GM19351 (cell line): Measurements from ENCODE around the gene SULT1A2.
"Not testable (repeated sequence)": the region's sequence is repeated elsewhere in the genome, so short reads cannot be mapped to it uniquely, and the experiment has no call there.

Source experiments
- ATAC-seq: cut with Tn5 transposase; IDR thresholded peaks from one replicate; pipeline ENCODE4 v1.9.1; 2021; ENCODE audit warnings: mild to moderate bottlenecking, moderate library complexity; ENCODE audit not compliant: unreplicated experiment

Gene SULT1A2

DNA sequence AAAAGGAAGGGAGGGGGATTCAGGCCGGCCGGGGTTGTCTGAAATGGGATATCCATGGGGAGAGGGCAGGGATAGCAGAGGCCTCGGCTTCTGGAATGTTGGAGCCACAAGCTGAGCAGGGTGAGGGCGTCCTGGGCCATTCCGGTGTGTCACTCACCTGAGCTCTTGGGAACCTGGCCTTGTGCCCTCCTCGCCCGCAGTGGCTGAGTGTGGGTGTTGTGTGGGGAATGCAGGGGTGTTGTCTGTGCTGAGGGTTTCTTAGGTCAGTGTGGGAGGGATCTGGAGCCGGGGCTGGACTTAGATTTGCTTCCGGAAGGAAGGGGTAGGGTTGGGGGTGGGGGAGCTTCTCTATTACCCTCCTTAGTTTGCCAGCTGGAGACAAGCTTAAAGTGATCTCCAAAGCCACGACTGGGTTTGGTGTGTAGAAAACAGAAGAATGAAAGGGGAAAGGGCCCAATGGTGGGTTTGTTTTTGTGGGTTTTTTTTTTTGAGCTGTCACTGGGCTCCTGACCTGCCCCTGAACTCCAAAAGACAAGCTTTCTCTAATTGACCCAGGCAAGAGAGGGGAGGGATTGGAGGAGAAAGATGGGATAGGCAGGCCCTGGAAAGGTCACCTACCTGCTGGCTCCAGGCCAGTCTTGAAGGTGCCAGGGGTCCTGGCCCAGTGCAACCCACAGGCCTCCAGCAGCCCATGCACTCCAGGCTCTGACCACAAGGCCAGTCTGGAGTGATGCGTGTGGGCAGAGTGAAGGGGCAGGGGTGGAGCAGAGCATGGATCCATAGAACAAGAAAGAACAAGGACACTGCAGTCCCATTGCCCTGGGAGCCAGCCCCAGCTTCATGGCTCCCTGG lies at the start of gene SULT1A2:
Gene SULT1A2, minus strand, starts transcription at position 211 of the 852 bp plus-strand sequence. CDS start 1,120 bp downstream, outside the sequence.
- ATAC-seq = no peak

DNA sequence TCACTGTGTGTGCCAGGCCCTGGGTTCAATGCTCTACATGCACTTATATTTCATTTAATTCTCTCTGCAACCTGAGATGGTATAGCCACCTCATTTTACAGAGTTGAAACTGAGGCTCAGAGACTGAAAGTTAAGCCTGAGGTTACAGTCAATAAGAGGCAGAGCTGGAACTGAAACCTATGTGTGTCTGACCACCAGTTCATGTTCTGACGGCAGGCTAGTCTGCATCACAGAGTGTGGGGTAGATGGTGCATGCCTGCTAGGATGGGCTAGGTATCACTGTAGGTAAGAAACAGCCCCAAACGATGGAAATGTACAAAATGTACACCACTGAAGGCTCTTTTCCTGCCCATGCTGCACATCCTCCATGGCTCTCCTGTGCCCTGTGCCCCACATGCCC lies 43.1 kb upstream of the SULT1A2 start:
- not testable (repeated sequence) for ATAC-seq

DNA sequence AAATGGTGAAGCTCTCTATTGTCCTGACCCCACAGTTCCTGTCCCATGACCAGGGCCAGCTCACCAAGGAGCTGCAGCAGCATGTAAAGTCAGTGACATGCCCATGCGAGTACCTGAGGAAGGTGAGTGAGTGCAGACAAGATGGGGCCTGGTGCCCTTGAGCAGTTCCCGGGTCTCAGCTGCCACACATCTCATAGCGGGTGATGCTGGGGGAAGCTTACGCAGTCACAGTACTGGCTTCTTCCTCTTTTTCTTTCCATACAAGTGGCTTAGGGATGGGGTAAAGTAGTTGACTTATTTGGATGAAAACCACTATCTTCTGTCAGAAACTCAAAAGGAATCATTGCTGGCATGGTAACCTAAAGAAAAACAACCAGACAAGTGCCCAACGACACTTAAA lies 41.5 kb upstream of the SULT1A2 start:
- not testable (repeated sequence) for ATAC-seq

DNA sequence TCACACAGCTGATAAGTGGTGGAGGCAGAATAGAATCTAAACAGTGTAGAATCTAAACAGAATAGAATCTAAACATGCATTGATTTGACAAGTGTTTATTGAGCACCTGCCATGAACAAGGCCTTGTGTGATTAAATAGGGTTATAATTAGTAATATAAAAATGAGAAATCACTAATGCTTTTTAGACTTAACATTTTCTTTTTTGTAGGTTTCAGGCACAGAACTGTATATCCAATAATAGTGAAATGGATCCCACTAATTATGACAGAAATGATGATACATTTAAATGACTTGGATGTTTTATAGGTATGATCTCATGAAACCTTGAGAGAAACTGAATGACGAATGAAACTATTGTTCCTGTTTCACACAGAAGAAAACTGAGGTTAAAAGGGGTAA lies 40.9 kb upstream of the SULT1A2 start, which contains the start of gene NPIPB8:
Gene NPIPB8, plus strand, starts transcription at position 301 of the 400 bp plus-strand sequence. CDS start 296 bp downstream, outside the sequence.
- not testable (repeated sequence) for ATAC-seq

DNA sequence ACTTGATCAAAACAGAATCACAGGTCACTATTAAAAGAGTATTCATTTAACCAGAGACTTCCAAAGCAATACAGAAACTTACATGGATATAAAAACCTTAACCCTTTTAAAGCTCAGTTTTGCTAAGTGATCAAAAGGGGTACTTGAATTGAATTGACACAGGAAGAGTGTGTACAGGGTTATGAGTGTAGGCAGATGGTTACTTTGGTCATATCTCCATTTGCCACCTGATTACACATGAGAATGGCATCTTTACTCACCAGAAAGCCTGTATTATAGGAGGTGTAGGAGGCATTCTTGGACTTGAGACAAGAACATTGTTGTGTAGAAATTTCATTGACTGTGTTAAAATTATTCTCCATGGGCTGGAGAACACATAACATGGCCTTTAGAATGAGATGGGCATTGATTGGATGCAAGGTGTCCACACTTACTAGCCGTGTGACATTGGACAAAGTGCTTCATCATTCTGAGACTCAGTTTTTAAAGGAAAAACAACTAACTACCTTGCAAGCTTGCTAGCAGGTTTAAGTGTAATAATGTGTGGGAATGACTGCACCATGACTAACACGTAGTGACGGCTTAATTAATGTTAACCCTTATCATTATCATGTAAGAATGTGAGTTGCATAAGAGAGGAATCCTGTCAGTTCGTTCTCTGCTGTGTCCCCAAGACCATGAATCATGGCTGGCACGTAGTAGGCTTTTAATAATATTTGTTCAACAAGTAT lies 39.4 kb upstream of the SULT1A2 start:
- not testable (repeated sequence) for ATAC-seq

DNA sequence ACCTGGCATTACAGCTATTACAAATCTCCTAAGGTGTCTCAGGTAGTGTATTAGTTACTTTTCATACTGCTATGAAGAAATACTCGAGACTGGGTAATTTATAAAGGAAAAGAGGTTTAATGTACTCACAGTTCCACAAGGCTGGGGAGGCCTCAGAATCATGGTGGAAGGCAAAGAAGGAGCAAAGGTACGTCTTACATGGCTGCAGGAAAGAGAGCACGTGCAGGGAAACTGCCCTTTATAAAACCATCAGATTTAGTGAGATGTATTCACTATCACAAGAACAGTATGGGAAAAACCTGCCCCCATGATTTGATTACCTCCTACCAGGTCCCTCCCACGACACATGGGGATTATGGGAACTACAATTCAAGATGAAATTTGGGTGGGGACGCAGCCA lies 34.1 kb upstream of the SULT1A2 start:
- ATAC-seq = not testable (repeated sequence)

DNA sequence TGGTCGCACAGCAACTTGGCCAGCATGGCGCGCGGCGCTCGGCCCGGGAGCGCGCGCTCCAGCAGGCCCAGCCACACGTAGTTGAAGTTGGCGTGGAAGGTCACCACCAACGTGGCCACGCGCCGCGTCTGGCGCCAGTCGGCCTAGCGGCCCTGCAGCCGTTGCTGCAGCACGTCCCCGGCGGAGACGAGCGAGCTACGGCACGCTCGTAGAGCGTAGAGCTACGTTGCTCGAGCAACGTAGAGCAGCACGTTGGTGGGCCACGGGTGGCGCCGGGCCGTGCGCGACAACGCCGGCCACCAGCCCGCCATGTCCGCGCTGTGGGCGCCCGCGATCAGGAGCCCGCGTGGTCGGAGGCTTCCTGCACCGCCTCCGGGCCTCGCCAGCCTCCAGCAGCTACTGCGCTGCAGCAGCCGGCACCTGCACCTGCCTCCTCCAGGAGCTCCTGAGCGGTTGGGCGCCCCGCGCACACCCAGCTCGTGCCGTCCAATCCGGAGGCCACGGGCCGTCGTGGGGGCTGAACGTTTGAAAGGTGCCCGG lies 26.4 kb upstream of the SULT1A2 start:
- ATAC-seq = peak; percentile 39

DNA sequence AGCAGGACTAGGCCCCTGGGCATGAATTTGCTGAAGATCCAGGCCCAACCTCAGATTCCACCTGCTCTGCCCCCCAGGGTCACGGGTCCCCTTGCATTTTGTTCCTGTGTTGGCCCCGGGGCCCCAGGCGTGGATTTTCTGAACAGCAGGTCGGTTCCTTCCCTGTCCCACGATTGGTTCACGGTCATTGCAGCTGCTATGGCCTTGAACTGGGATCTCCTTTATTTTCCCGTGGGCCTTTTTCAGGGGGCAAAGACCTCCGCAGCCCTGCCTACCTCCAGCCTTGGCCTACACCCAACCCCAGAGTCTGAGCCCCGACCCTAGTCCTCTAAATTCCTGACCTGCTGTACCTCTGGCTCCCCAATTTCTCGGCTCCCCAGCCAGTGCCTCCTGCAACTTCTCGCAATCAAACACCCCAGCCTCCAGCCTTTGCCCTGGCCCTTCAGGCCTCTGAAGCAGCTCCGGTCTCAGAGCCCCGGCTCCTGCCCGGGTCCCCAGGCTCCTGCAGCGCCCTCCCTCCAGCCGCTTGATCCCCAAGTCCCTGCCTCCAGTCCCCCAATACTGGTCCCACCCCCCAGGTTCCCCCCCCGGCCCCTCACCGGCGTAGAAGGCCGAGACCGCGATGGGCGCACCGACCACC lies 25.8 kb upstream of the SULT1A2 start:
- ATAC-seq = not testable (repeated sequence)

DNA sequence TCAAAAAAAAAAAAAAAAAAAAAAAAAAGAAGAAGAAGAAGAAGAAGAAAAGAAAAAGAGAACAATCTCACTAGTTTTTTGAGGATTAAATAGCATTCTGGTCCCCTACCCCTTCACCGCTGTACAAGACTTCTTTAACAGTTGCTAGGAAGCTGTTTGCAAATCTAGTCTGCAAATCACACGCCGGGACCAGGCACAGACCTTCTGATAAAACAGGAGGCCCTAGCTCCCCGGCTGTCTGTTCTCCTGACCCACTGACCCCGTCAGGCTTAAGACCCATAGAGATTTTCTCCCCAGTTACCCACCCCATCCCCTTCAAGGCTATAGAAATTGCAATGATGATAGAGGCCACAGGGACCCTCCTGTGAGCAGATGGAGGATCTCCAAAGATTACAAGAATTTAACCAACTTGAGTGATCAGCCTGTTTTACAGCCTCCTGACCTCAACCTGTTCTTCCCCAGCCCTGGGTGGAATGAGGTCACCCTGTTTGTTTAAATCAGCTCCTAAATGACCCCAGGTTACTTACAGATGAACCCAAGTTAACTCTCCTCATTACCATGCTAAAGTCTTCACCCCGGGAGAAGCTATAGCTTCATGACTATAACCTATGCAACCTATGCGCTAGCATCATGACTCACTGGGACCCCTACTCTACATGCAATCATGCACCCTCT lies 24.8 kb upstream of the SULT1A2 start:
- no peak for ATAC-seq

DNA sequence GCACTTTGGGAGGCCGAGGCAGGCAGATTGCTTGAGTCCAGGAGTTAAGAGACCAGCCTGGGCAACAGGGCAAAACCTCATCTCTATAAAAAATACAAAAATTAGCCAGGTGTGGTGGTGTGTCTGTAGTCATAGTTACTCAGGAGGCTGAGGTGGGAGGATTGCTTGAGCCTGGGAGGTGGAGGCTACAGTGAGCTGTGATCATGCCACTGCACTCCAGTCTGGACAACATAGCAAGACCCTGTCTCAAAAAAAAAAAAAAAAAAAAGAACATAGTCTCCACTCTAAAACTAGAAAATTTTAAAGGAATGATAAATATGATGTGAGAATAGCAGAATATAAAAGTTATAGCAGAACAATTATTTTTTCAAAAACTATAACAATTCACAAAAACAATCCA lies 23.5 kb upstream of the SULT1A2 start:
- ATAC-seq = not testable (repeated sequence)

DNA sequence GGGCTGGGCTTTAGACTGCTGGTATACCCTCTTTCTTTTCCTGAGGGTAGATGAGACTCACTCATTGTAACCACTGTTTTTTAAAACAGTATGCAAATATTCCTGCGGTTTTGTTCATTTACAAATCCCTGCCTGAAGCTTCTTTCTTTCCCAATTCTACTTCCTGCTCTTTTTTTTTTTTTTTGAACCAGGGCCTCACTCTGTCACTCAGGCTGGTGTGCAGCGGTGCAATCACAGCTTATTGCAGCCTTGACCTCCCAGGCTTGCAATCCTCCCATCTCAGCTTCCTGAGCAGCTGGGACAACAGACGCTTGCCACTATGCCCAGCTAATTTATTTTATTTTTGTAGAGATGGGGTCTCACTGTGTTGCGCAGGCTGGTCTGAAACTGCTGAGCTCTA lies 21.0 kb upstream of the SULT1A2 start:
- ATAC-seq = no peak

DNA sequence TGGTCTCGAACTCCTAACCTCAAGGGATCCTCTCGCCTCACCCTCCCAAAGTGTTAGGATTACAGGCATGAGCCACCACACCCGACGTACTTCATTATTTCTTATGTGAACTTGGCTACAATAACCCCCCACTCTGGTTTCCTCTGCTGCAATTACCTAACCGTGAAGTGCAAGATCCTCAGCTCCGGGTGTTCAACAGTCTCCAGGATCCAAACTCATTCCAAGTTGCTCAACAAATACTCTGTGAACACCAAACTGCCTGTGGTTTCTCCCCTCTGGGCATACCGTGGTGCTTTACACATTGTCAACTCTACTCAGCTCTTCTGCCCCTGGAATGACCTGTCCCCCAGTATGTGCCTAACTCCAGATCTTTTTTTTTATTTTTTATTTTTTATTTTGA lies 19.8 kb upstream of the SULT1A2 start:
- no peak for ATAC-seq

DNA sequence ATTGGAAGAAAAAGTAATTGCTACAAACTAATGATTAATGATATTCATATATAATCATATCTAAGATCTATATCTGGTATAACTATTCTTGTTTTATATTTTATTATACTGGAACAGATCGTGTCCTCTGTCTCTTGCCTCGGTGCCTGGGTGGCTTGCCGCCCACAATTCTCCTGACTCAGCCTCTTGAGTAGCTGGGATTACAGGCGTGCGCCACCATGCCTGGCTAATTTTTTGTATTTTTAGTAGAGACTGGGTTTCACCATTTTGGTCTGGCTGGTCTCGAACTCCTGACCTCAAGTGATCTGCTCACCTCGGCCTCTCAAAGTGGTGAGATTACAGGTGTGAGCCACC lies 19.4 kb upstream of the SULT1A2 start:
- ATAC-seq = not testable (repeated sequence)

DNA sequence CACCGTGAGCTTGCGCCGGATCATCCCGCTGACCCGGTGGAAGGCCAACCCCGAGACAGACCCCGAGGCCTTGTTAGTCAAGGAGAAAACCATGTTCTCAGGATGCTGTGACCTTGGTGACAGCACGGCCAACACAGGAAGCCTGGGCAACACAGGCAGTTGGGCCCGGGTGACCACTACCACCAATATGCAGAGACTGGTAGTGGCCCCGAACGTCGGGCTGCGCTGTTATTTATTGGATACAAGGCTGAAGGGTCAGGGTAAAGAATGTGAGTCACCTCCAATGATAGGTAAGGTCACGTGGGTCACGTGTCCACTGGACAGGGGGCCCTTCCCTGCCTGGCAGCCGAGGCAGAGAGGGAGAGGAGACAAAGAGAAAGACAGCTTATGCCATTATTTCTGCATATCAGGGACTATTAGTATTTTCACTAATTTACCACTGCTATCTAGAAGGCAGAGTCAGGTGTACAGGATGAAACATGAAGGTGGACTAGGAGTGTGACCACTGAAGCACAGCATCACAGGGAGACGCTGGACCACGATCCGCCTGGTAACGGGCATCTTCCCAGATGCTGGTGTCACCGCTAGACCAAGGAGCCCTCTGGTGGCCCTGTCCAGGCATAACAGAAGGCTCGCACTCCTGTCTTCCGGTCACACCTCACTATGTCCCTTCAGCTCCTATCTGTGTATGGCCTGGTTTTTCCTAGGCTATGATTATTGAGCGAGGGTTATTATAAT lies 18.8 kb upstream of the SULT1A2 start:
- ATAC-seq = not testable (repeated sequence)

DNA sequence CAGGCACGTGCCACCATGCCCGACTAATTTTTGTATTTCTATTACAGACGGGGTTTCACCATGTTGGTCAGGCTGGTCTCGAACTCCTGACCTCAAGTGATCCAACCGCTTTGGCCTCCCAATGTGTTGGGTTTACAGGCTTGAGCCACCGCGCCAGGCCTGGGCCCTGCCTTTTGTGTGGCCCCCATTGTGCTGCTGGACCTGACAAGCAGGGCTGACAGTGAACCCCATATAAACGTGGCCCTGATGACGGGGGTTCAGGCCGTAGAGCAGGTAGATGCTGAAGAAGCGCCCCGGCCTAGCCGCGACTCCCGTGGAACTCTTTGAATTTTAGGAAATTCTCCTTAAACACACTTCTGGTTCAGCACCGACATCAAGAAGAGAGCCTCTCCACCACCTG lies 17.7 kb upstream of the SULT1A2 start:
- not testable (repeated sequence) for ATAC-seq

DNA sequence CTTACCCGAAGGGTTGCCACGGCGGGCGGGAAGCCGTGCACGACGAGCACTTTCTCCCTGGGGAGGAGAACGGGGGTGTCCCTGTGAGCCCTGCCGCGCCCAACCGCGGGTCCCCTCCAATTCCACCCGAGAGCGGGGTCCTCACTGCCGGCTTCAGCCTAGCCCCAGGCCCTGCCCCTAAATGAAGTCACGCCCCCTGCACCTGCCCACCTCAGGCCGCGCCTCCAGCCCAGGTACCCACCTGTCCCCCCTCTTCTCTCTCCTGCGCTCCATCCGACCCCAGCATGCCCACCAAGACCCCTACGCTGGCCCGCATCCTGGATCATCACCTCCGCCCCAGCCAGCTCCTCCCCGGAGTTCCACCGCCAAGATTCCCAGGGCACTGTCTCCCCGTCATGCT lies 17.1 kb upstream of the SULT1A2 start:
- ATAC-seq = not testable (repeated sequence)

DNA sequence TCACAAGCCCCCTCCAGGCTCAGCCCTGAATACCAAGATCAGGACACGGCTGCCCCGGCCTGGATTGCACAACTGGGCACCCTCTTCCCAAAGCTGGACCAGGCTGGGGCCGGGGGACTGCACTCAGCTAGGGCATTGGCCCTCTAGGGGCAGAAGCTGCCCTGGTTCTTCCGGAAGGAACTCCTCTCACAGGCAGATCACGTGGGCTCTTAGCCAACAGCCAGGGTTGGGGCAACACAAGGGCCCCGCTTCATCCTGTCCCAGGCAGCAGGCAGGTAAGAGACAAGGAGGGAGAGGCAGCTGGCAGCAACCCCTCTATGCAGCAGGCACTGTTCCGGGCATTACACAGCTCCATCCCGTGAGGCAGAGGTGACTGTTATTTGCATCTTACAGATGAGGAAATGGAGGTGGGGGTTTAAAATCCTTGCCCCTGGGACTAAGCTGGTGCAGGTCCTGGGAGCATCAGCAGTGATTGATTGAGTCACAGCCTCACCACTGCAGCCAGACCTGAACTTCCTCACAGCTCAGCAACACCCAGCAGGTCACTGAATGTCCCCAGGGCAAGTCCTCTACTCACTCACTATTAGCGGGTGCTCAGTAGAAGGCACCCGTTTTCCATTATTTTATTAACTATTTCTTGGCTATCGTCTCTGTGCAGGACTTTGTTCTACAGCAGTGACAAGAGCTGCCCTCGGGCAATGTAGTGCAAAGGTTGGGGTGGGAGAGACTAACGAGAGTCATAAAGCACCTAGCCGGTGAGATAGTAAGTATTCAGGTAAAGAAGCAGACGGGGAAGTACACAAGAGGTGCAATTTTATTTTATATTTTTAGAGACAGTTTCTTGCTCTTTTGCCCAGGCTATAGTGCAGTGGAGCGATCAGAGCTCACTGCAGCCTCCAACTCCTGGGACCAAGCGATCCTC lies 15.8 kb upstream of the SULT1A2 start:
- ATAC-seq = peak; percentile 68

DNA sequence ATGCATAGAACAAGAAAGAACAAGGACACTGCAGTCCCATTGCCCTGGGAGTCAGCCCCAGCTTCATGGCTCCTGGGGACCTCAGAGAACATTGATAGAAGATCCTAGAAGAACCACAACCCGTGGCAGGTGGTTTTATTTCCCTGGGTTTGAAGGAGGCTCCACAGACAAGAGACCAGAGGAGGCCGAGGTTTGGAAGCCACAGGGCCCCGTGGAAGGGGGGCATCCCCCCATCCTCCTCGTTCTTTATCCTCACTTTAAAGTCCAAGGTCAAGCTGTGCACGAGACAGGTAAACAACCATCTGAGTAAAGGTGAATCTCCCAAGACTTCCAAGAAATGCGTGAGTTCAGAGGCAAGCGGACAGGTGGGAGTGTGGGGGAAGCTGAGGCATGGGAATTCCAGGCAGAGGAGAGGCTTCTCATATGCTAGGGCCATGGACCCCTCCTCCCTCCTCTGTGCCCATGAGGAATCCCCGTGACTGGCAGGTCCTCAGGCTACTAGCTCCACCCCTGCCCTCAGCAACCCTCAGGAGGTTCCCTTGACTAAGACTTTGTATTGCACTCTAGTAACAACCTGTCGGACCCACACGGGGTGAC lies 13.8 kb upstream of the SULT1A2 start:
- no peak for ATAC-seq
